IMR-90 (cell line): ENCODE measurements around the gene CDK11B. TPM values are rescaled to one million over a fixed set of nuclear protein-coding genes. Genes with fewer than 3 reads are reported as not detected.
"Not testable (repeated sequence)": the region's sequence is repeated elsewhere in the genome, so short reads cannot be mapped to it uniquely, and the experiment has no call there.

Source experiments
- ATAC-seq: fragments of 200-7000 bp; cut with Tn5 transposase; 2 replicates; pipeline ENCODE4 v1.9.1; 2020; ENCODE audit warnings: low read depth, mild to moderate bottlenecking, moderate library complexity
- BruUV-seq: library from RNA; stranded (reverse); fragments of 400-500 nt; replicated peaks from 2 replicates; lab custom pipeline; 2021; lab: Mats Ljungman, UMichigan
- CTCF ChIA-PET: fragments of 300-600 bp; formaldehyde crosslinking; extraction: SDS; loops from one replicate; lab custom pipeline; 2021; ENCODE audit warnings: antibody characterized with exemption; lab: Yijun Ruan, JAX
- POLR2A ChIA-PET: fragments of 300-600 bp; sonication (Branson Sonifier 250); formaldehyde crosslinking; loops from one replicate; lab custom pipeline; 2022; ENCODE audit warnings: antibody characterized with exemption; ENCODE audit not compliant: unreplicated experiment; lab: Charles Lee
- DNase-seq: peaks from one replicate; pipeline ENCODE4 v3.0.0; 2013
- H2AFZ ChIP-seq: replicated peaks from 2 replicates; pipeline ENCODE3; 2013; ENCODE audit warnings: low read length, mild to moderate bottlenecking; ENCODE audit not compliant: poor library complexity
- H2AK5ac ChIP-seq: 2 replicates; pipeline ENCODE4 v1.6.1; 2013; ENCODE audit warnings: low read depth, low read length, inconsistent platforms
- H2AK9ac ChIP-seq: replicated peaks from 2 replicates; pipeline ENCODE3; 2013; ENCODE audit warnings: mild to moderate bottlenecking, low read depth, low read length, moderate library complexity; ENCODE audit not compliant: poor library complexity
- H2BK120ac ChIP-seq: 2 replicates; pipeline ENCODE4 v1.6.1; 2013; ENCODE audit warnings: low read depth, low read length, inconsistent platforms
- H2BK15ac ChIP-seq: 3 replicates; pipeline ENCODE4 v1.6.1; 2013; ENCODE audit warnings: low read depth, low read length, inconsistent platforms
- H2BK20ac ChIP-seq: 2 replicates; pipeline ENCODE4 v1.6.1; 2013; ENCODE audit warnings: low read depth, mild to moderate bottlenecking, inconsistent platforms, low read length, moderate library complexity
- H2BK5ac ChIP-seq: 2 replicates; pipeline ENCODE4 v1.6.1; 2013; ENCODE audit warnings: mild to moderate bottlenecking, low read depth, low read length, inconsistent platforms; ENCODE audit not compliant: poor library complexity, severe bottlenecking
- H3K14ac ChIP-seq: replicated peaks from 2 replicates; pipeline ENCODE4 v1.6.1; 2013; ENCODE audit warnings: low read depth, low read length, inconsistent platforms
- H3K18ac ChIP-seq: 2 replicates; pipeline ENCODE4 v1.6.1; 2013; ENCODE audit warnings: low read depth, low read length, control low read depth
- H3K23ac ChIP-seq: 2 replicates; pipeline ENCODE4 v1.6.1; 2013; ENCODE audit warnings: low read depth, low read length, inconsistent platforms
- H3K27ac ChIP-seq: 2 replicates; pipeline ENCODE4 v1.5.1; 2013; ENCODE audit warnings: mild to moderate bottlenecking, control low read depth, low read length; ENCODE audit not compliant: insufficient read depth
- H3K27me3 ChIP-seq: 2 replicates; pipeline ENCODE4 v1.6.1; 2013; ENCODE audit warnings: low read length; ENCODE audit not compliant: control insufficient read depth, insufficient read depth
- H3K36me3 ChIP-seq: 2 replicates; pipeline ENCODE4 v1.6.1; 2013; ENCODE audit warnings: low read length, mixed read lengths; ENCODE audit not compliant: control insufficient read depth, insufficient read depth
- H3K4ac ChIP-seq: 2 replicates; pipeline ENCODE4 v1.6.1; 2013; ENCODE audit warnings: low read depth, low read length, inconsistent platforms
- H3K4me1 ChIP-seq: 2 replicates; pipeline ENCODE4 v1.6.1; 2013; ENCODE audit warnings: low read length, mixed read lengths; ENCODE audit not compliant: control insufficient read depth, insufficient read depth
- H3K4me2 ChIP-seq: 2 replicates; pipeline ENCODE4 v1.6.1; 2013; ENCODE audit warnings: low read depth, mild to moderate bottlenecking, control low read depth, low read length, moderate library complexity
- H3K4me3 ChIP-seq: 2 replicates; pipeline ENCODE4 v1.5.1; 2013; ENCODE audit warnings: low read depth, mild to moderate bottlenecking, control low read depth, low read length, moderate library complexity; ENCODE audit not compliant: insufficient read depth
- H3K56ac ChIP-seq: 2 replicates; pipeline ENCODE4 v1.6.1; 2013; ENCODE audit warnings: low read length, inconsistent platforms; ENCODE audit not compliant: insufficient read depth; ENCODE audit errors: extremely low read depth
- H3K79me1 ChIP-seq, 2 experiments: 2 replicates each; pipeline ENCODE4 v1.6.1; 2013; ENCODE audit warnings: low read length in 2 of 2, inconsistent platforms in 1 of 2, low read depth in 1 of 2
- H3K9ac ChIP-seq: 2 replicates; pipeline ENCODE4 v1.6.1; 2013; ENCODE audit warnings: low read depth, low read length, control low read depth
- H3K9me1 ChIP-seq: 2 replicates; pipeline ENCODE4 v1.6.1; 2013; ENCODE audit warnings: low read length, inconsistent platforms; ENCODE audit not compliant: insufficient read depth
- H3K9me3 ChIP-seq: 2 replicates; pipeline ENCODE4 v1.6.1; 2013; ENCODE audit warnings: low read length; ENCODE audit not compliant: control insufficient read depth, insufficient read depth
- H4K20me1 ChIP-seq: 2 replicates; pipeline ENCODE4 v1.6.1; 2013; ENCODE audit warnings: low read length, inconsistent platforms; ENCODE audit not compliant: insufficient read depth
- H4K5ac ChIP-seq: 2 replicates; pipeline ENCODE4 v1.6.1; 2013; ENCODE audit warnings: mild to moderate bottlenecking, low read depth, low read length, control low read depth
- H4K8ac ChIP-seq, 2 experiments: 2 replicates each; pipeline ENCODE4 v1.6.1; 2013; ENCODE audit warnings: low read depth in 2 of 2, low read length in 2 of 2, control low read depth in 1 of 2, inconsistent platforms in 1 of 2
- H4K91ac ChIP-seq: 2 replicates; pipeline ENCODE4 v1.6.1; 2013; ENCODE audit warnings: low read depth, low read length, inconsistent platforms; ENCODE audit not compliant: insufficient read depth
- WGBS, 2 experiments: methylation state at CpG; one replicate each; pipeline versions ENCODE4 v1.1.5 to v1.1.7; 2013; ENCODE audit warnings: missing lambda C conversion rate in 2 of 2; ENCODE audit not compliant: insufficient read length in 1 of 2; ENCODE audit errors: extremely low coverage in 2 of 2; 5-methylcytosine and 5-hydroxymethylcytosine counted together
- dilution Hi-C: fragments of 300-500 bp; cut with HindIII; formaldehyde crosslinking; loops from one replicate; pipeline ENCODE4 v1.14.3; 2018; ENCODE audit warnings: low sequenced_read_pairs; ENCODE audit not compliant: unreplicated experiment
- in situ Hi-C: fragments of 300-500 bp; cut with MboI; formaldehyde crosslinking; loops from 3 replicates; pipeline ENCODE4 v1.14.3; 2019; ENCODE audit warnings: low sequenced_read_pairs, inconsistent platforms, mixed read lengths
- intact Hi-C: fragments of 100-400 bp; cut with micrococcal nuclease; formaldehyde crosslinking; loops from 2 replicates; pipeline ENCODE4 v1.10.0; 2022
- polyA plus RNA-seq, 3 experiments: library from polyadenylated mRNA; depleted of rRNA; stranded (reverse); fragments of >200 nt; gene quantifications; 2 replicates each; pipeline ENCODE4 v1.2.3, GENCODE V29; 2012; ENCODE audit warnings: low replicate concordance in 1 of 3
- total RNA-seq: library from RNA; depleted of rRNA; stranded (reverse); fragments of >200 nt; gene quantifications from 2 replicates; pipeline ENCODE4 v1.2.3, GENCODE V29; 2012

CDK11B gene
- total and polyA plus RNA-seq, 2 of the 4 experiments (the other 2 are of a cell fraction): 8.2 to 19.1 TPM

GRCh38 chr1:1595341-1595740 lies 63.5 kb downstream of the CDK11B start:
- H3K79me1 ChIP-seq, H3K23ac ChIP-seq, in situ Hi-C loops, H2BK15ac ChIP-seq, H3K9me3 ChIP-seq, H2BK5ac ChIP-seq, H2AFZ ChIP-seq, H3K9ac ChIP-seq, H3K4me2 ChIP-seq, H4K5ac ChIP-seq, H3K56ac ChIP-seq, H4K8ac ChIP-seq, H2BK20ac ChIP-seq, H3K4ac ChIP-seq, H4K91ac ChIP-seq, intact Hi-C loops, H3K14ac ChIP-seq, H2BK120ac ChIP-seq, H3K27ac ChIP-seq, H2AK9ac ChIP-seq, CTCF ChIA-PET, H3K4me3 ChIP-seq, ATAC-seq, H2AK5ac ChIP-seq, POLR2A ChIA-PET, BruUV-seq, dilution Hi-C loops, H4K20me1 ChIP-seq, DNase-seq, H3K4me1 ChIP-seq, H3K9me1 ChIP-seq, H3K36me3 ChIP-seq, H3K18ac ChIP-seq: not testable (repeated sequence)
- 86% methylated on average over 2 of the region's 2 CpGs; no CpG with 5 or more reads in 1 of the 2 experiments for WGBS, 2 experiments
- H3K27me3 ChIP-seq: peaks cover 23% of the 10 kb centered on the region
